HepG2 (cell line): ENCODE measurements around the gene SEMA4C. TPM values are rescaled to one million over a fixed set of nuclear protein-coding genes. Genes with fewer than 3 reads are reported as not detected.
A peak's percentile ranks its signal among the peaks of the same experiment; 100 is the strongest.

Source experiments
- AHR ChIP-seq: IDR thresholded peaks from 2 replicates; pipeline ENCODE4 v1.6.1; 2018; ENCODE audit warnings: missing genetic modification reagents, missing compliant biosample characterization
- CENPX ChIP-seq: sonication (generic); formaldehyde crosslinking; IDR thresholded peaks from 2 replicates; pipeline ENCODE4 v1.9.0; 2021; ENCODE audit warnings: mild to moderate bottlenecking, missing genetic modification reagents, moderate library complexity
- ESRRA ChIP-seq: sonication (generic); formaldehyde crosslinking; IDR thresholded peaks from 2 replicates; pipeline ENCODE4 v1.5.1; 2020; ENCODE audit warnings: mild to moderate bottlenecking, low read depth, missing genetic modification reagents
- HMG20A ChIP-seq: IDR thresholded peaks from 2 replicates; pipeline ENCODE4 v1.6.1; 2016; ENCODE audit warnings: borderline replicate concordance
- PPARG ChIP-seq: conservative IDR thresholded peaks from 2 replicates; pipeline ENCODE4 v1.6.1; 2016; ENCODE audit warnings: missing biosample characterization, missing genetic modification reagents
- RORA ChIP-seq: sonication (generic); formaldehyde crosslinking; IDR thresholded peaks from 2 replicates; pipeline ENCODE4 v1.5.0; 2020; ENCODE audit warnings: mild to moderate bottlenecking, missing genetic modification reagents, moderate library complexity
- ZNF3 ChIP-seq: IDR thresholded peaks from 2 replicates; pipeline ENCODE4 v1.7.0; 2017; ENCODE audit warnings: inconsistent platforms
- ZNF652 ChIP-seq: IDR thresholded peaks from 2 replicates; pipeline ENCODE4 v1.6.1; 2016; ENCODE audit warnings: low read depth, borderline replicate concordance
- ZNF703 ChIP-seq: sonication (generic); formaldehyde crosslinking; IDR thresholded peaks from 2 replicates; pipeline ENCODE4 v1.5.1; 2020; ENCODE audit warnings: missing genetic modification reagents, mild to moderate bottlenecking, moderate library complexity, borderline replicate concordance
- ZSCAN31 ChIP-seq: sonication (generic); formaldehyde crosslinking; IDR thresholded peaks from 2 replicates; pipeline ENCODE4 v1.5.0; 2020; ENCODE audit warnings: low read depth, mild to moderate bottlenecking, missing genetic modification reagents
- polyA plus RNA-seq, 8 experiments: library from polyadenylated mRNA; depleted of rRNA in 3 of 8; stranded (reverse) in 7 of 8; unstranded in 1 of 8; fragments of >200 nt; fragmentation: Illumina TruSeq in 4 of 8; extraction: Trizol in 4 of 8; gene quantifications; 2 replicates each; pipeline versions ENCODE4 v1.2.1 to v1.2.3, GENCODE V29; 2011 to 2016; ENCODE audit warnings: low read depth in 4 of 8, missing spikeins in 1 of 8, mixed read lengths in 1 of 8; ENCODE audit not compliant: insufficient read depth in 1 of 8
- total RNA-seq, 5 experiments: library from RNA; depleted of rRNA; stranded (reverse); fragments of >200 nt; fragmentation: Illumina TruSeq; extraction: Trizol; gene quantifications; 2 replicates each; pipeline ENCODE4 v1.2.3, GENCODE V29; 2016; ENCODE audit warnings: low read depth in 1 of 5
- TF ChIP-seq, protein P1 (sequence below): sonication (generic); formaldehyde crosslinking; IDR thresholded peaks from 2 replicates; pipeline ENCODE4 v1.4.0; 2020; ENCODE audit warnings: mild to moderate bottlenecking, missing genetic modification reagents
- TF ChIP-seq, protein P2 (sequence below): sonication (generic); formaldehyde crosslinking; IDR thresholded peaks from 2 replicates; pipeline ENCODE4 v1.5.0; 2020; ENCODE audit warnings: missing genetic modification reagents
- TF ChIP-seq, protein P3 (sequence below): sonication (generic); formaldehyde crosslinking; IDR thresholded peaks from 2 replicates; pipeline ENCODE4 v1.5.1; 2020; ENCODE audit warnings: mild to moderate bottlenecking, missing genetic modification reagents, borderline replicate concordance
- TF ChIP-seq, protein P4 (sequence below): sonication (generic); formaldehyde crosslinking; IDR thresholded peaks from 2 replicates; pipeline ENCODE4 v1.4.0; 2020; ENCODE audit warnings: missing genetic modification reagents
- TF ChIP-seq, protein P5 (sequence below): sonication (generic); formaldehyde crosslinking; IDR thresholded peaks from 2 replicates; pipeline ENCODE4 v1.8.0; 2022; ENCODE audit warnings: low read depth, missing genetic modification reagents
- TF ChIP-seq, protein P6 (sequence below): sonication (generic); formaldehyde crosslinking; IDR thresholded peaks from 2 replicates; pipeline ENCODE4 v1.4.0; 2020; ENCODE audit warnings: missing genetic modification reagents

Gene SEMA4C
- total and polyA plus RNA-seq, 2 of the 13 experiments (the other 11 are each of a cell fraction or from before 2014, with no cell fraction given), result 25.9 to 46.6 TPM

DNA sequence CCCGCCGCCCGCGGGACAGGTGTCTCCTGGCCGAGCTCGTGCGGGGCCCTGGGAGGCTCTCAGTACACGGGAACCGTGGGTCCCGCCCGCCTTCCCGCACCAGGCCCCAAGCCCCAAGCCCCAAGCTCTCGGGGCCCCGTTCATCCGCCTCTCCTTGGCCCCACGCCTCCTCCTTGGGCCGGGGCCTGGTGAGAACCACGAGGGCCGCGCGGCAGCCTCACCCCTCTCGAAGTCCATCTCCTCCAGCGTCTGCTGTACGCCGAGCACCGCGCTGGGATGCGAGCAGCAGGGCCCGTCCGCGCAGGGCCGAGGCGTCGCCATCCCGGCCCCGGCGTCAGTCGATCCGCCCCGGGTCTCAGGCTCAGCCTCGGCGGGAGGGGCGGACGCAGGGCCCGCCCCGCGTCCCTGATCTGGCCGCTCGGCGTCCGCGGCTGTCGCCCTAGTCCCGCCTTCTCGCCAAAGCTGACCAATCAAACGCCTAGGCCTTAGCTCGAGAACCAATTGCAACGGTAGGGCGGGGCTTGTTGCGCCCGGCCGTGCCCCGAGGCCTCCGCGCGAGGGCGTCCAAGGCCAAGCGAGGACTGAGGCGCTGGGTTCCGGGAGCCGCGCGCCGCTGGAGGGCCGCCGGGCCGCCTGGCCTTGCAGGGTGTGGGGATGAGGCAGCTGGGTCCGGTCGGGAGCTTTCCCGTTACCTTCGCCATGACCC is 12.1 kb downstream of the SEMA4C start, which contains the start of gene ANKRD39 (continued):
- TF ChIP-seq, protein P1, sequence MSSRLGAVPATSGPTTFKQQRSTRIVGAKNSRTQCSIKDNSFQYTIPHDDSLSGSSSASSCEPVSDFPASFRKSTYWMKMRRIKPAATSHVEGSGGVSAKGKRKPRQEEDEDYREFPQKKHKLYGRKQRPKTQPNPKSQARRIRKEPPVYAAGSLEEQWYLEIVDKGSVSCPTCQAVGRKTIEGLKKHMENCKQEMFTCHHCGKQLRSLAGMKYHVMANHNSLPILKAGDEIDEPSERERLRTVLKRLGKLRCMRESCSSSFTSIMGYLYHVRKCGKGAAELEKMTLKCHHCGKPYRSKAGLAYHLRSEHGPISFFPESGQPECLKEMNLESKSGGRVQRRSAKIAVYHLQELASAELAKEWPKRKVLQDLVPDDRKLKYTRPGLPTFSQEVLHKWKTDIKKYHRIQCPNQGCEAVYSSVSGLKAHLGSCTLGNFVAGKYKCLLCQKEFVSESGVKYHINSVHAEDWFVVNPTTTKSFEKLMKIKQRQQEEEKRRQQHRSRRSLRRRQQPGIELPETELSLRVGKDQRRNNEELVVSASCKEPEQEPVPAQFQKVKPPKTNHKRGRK (CRISPR knock-in tag), result no peak
- TF ChIP-seq ZSCAN31 (peak; percentile 87), RORA (CRISPR knock-in tag) (no peak), HMG20A (CRISPR knock-in tag) (no peak), PPARG (CRISPR knock-in tag) (no peak; the same call in 1 of the 2 replicates), AHR (CRISPR knock-in tag) (peak; percentile 36; the same call in 1 of the 2 replicates), ZNF3 (no peak), ZNF652 (no peak), ESRRA (CRISPR knock-in tag) (peak; percentile 59; the same call in 1 of the 2 replicates), CENPX (CRISPR knock-in tag) (no peak), ZNF703 (CRISPR knock-in tag) (peak; percentile 93; the same call in 1 of the 2 replicates)
- TF ChIP-seq, protein P2, sequence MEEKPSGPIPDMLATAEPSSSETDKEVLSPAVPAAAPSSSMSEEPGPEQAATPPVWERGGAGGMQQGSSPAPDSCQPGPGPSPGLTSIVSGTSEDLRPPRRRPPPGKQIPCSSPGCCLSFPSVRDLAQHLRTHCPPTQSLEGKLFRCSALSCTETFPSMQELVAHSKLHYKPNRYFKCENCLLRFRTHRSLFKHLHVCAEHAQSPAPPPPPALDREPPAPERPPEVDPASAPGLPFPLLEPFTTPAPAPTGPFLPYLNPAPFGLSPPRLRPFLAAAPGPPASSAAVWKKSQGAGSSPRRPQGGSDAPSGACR (CRISPR knock-in tag), result peak; percentile 43; the same call in 1 of the 2 replicates
- TF ChIP-seq, protein P3, sequence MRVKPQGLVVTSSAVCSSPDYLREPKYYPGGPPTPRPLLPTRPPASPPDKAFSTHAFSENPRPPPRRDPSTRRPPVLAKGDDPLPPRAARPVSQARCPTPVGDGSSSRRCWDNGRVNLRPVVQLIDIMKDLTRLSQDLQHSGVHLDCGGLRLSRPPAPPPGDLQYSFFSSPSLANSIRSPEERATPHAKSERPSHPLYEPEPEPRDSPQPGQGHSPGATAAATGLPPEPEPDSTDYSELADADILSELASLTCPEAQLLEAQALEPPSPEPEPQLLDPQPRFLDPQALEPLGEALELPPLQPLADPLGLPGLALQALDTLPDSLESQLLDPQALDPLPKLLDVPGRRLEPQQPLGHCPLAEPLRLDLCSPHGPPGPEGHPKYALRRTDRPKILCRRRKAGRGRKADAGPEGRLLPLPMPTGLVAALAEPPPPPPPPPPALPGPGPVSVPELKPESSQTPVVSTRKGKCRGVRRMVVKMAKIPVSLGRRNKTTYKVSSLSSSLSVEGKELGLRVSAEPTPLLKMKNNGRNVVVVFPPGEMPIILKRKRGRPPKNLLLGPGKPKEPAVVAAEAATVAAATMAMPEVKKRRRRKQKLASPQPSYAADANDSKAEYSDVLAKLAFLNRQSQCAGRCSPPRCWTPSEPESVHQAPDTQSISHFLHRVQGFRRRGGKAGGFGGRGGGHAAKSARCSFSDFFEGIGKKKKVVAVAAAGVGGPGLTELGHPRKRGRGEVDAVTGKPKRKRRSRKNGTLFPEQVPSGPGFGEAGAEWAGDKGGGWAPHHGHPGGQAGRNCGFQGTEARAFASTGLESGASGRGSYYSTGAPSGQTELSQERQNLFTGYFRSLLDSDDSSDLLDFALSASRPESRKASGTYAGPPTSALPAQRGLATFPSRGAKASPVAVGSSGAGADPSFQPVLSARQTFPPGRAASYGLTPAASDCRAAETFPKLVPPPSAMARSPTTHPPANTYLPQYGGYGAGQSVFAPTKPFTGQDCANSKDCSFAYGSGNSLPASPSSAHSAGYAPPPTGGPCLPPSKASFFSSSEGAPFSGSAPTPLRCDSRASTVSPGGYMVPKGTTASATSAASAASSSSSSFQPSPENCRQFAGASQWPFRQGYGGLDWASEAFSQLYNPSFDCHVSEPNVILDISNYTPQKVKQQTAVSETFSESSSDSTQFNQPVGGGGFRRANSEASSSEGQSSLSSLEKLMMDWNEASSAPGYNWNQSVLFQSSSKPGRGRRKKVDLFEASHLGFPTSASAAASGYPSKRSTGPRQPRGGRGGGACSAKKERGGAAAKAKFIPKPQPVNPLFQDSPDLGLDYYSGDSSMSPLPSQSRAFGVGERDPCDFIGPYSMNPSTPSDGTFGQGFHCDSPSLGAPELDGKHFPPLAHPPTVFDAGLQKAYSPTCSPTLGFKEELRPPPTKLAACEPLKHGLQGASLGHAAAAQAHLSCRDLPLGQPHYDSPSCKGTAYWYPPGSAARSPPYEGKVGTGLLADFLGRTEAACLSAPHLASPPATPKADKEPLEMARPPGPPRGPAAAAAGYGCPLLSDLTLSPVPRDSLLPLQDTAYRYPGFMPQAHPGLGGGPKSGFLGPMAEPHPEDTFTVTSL (CRISPR knock-in tag), result 0 out of 2 replicates have a peak, but pooled peaks have one; percentile 5
- TF ChIP-seq, protein P4, sequence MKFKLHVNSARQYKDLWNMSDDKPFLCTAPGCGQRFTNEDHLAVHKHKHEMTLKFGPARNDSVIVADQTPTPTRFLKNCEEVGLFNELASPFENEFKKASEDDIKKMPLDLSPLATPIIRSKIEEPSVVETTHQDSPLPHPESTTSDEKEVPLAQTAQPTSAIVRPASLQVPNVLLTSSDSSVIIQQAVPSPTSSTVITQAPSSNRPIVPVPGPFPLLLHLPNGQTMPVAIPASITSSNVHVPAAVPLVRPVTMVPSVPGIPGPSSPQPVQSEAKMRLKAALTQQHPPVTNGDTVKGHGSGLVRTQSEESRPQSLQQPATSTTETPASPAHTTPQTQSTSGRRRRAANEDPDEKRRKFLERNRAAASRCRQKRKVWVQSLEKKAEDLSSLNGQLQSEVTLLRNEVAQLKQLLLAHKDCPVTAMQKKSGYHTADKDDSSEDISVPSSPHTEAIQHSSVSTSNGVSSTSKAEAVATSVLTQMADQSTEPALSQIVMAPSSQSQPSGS (CRISPR knock-in tag), result peak; percentile 75
- TF ChIP-seq, protein P5, sequence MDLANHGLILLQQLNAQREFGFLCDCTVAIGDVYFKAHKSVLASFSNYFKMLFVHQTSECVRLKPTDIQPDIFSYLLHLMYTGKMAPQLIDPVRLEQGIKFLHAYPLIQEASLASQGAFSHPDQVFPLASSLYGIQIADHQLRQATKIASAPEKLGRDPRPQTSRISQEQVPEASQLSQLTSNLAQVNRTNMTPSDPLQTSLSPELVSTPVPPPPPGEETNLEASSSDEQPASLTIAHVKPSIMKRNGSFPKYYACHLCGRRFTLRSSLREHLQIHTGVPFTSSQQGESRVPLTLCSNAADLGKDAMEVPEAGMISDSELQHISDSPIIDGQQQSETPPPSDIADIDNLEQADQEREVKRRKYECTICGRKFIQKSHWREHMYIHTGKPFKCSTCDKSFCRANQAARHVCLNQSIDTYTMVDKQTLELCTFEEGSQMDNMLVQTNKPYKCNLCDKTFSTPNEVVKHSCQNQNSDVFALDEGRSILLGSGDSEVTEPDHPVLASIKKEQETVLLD, result 0 out of 2 replicates have a peak, but pooled peaks have one; percentile 31
- TF ChIP-seq, protein P6, sequence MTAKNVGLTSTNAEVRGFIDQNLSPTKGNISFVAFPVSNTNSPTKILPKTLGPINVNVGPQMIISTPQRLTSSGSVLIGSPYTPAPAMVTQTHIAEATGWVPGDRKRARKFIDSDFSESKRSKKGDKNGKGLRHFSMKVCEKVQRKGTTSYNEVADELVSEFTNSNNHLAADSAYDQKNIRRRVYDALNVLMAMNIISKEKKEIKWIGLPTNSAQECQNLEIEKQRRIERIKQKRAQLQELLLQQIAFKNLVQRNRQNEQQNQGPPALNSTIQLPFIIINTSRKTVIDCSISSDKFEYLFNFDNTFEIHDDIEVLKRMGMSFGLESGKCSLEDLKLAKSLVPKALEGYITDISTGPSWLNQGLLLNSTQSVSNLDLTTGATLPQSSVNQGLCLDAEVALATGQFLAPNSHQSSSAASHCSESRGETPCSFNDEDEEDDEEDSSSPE (CRISPR knock-in tag), result peak; percentile 56; the same call in 1 of the 2 replicates
